ENCODE measurements around the gene EIF2AK3.

- TF ChIP-seq CTCF (IDR thresholded peaks at IDR 0.05) (no peak), POLR2A (IDR thresholded peaks at IDR 0.05) (no peak)
These were observed 52.8 kb downstream of the EIF2AK3 start for GRCh38 chr2:88574445-88574844.

Measured in upper lobe of left lung (tissue), 4 donors.